Cardiac fibroblast (primary cell): ENCODE data around the gene PCDH7.

ENCODE experiments used
- DNase-seq, 2 donors: peaks; one replicate each; pipeline versions ENCODE4 v3.0.0 to v3.0.0-alpha.2; 2010; ENCODE audit warnings: low read depth in 2 of 2
- H3K4me3 ChIP-seq, 2 donors: replicated peaks in 1 of 2; 1 replicate in 1 of 2; 2 replicates in 1 of 2; pipeline ENCODE4 v1.5.1; 2011; ENCODE audit warnings: low read depth in 2 of 2, low read length in 2 of 2, mild to moderate bottlenecking in 2 of 2, moderate library complexity in 1 of 2
- TF ChIP-seq, protein P1 (sequence below): IDR thresholded peaks from one replicate; pipeline ENCODE4 v1.5.1; 2011; ENCODE audit warnings: low read depth, mild to moderate bottlenecking, low read length, inconsistent platforms

Gene PCDH7

DNA sequence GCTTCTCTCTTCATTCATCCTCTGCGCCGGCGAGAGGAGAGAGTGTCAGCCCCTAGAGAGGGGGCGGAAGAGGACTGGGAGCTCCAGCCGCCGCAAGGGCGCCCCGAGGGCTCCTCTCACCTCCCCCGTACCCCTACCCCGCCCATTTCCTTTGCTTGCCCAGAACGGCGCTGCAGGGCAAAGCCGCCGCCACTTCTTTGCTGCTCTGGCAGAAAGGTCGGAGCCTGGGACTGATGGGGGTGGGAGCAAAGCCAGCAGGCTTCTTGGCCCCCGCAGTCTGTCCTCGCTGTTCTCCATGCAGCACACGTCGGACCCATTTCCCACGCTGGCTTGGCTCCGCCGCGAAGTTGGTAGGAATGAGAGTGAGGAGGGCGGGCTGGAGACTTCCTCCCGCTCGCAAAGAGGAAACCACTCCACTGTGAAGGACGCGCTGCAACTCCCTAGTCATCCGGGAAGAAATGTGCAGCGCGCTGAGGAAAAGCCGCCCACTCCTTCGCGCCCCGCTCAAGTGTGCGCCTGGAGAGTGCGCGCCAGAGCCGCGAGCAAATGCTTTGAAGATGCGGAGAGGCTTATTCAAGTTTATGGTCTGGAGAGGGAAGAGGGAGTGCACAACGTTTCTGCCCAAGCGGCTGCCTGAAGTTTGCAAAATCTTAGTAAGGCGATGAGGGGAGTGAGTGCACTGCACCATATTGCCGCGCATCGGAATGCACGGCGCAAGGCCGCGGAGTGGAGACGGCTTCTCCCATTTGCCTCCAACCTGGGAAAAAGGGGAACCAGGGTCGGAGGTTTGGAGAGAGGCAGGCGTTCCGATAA is 2.8 kb upstream of the PCDH7 start:
- peak overlapping the region; percentile 60 to 61 for H3K4me3 ChIP-seq
- peak; percentile 64 to 72 for DNase-seq
- TF ChIP-seq, protein P1, sequence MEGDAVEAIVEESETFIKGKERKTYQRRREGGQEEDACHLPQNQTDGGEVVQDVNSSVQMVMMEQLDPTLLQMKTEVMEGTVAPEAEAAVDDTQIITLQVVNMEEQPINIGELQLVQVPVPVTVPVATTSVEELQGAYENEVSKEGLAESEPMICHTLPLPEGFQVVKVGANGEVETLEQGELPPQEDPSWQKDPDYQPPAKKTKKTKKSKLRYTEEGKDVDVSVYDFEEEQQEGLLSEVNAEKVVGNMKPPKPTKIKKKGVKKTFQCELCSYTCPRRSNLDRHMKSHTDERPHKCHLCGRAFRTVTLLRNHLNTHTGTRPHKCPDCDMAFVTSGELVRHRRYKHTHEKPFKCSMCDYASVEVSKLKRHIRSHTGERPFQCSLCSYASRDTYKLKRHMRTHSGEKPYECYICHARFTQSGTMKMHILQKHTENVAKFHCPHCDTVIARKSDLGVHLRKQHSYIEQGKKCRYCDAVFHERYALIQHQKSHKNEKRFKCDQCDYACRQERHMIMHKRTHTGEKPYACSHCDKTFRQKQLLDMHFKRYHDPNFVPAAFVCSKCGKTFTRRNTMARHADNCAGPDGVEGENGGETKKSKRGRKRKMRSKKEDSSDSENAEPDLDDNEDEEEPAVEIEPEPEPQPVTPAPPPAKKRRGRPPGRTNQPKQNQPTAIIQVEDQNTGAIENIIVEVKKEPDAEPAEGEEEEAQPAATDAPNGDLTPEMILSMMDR, result no peak

DNA sequence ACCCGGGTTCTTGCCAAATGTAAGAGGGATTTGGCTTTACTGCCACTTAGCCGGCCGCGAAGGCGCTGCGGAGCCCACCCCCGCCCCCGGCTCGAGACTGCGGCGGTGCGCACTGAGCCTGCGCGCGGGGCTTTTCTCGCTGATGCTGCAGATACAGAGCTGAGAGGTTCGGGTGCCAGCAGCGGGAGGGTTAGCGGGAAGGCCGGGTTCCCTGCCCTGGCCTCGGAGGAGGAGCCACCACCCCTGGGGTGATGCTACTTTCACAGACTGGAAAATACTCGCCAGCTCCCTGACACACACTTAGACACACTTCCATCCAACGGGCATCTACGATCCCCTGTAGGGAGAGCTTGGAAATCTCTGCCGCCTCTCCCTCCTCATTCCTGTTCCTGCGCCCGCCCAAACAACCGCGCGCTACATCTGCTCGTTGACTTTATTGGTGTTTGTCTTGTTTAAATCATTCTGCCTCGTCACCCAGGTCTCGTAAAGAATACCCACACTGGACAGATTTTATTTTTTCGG is 2.1 kb upstream of the PCDH7 start:
- peak overlapping the region; percentile 60 to 61 for H3K4me3 ChIP-seq
- TF ChIP-seq, protein P1, result no peak
- peak in 1 of 2 donors; percentile 50 for DNase-seq

DNA sequence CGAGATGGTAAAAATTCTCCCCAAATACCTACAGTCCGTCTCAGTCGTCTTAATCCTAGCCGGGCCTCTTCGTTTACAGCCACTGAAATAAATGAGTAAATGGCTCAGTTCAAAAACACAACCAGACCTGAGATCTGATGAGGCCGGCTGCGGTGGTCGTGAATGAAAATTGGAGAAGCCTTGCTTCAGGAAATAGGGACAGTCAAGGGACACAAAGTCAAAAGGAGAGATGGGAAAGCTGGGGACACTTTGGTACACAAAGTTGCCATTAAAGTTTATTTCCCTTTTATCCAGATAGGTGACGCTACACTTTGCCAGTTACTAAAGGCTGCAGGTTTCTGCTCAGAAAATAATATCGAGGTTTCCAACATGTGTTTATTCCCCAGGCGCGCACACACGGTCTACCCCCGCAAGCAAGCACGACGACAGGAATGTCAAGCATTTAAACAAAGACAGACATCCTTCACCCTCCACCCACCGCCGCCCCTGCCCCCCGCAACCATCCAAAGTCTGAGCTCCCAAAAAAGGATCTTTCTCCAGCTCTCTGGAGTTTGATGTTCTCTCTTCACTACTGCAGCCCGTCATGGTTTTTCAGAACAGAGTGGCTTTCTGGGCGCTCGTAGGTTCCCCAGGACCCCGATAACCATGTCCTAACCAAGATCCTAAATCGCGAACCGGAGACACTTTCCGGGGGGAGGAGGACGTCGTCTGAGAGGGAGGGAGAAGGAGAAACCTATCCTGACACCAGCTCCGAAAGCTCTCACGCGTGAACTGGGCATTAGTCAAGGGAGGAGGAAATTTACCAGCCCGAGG is 1.3 kb upstream of the PCDH7 start:
- peak overlapping the region; percentile 61 to 71 for H3K4me3 ChIP-seq
- TF ChIP-seq, protein P1, result peak; percentile 20
- DNase-seq, result peak; percentile 30 to 33

DNA sequence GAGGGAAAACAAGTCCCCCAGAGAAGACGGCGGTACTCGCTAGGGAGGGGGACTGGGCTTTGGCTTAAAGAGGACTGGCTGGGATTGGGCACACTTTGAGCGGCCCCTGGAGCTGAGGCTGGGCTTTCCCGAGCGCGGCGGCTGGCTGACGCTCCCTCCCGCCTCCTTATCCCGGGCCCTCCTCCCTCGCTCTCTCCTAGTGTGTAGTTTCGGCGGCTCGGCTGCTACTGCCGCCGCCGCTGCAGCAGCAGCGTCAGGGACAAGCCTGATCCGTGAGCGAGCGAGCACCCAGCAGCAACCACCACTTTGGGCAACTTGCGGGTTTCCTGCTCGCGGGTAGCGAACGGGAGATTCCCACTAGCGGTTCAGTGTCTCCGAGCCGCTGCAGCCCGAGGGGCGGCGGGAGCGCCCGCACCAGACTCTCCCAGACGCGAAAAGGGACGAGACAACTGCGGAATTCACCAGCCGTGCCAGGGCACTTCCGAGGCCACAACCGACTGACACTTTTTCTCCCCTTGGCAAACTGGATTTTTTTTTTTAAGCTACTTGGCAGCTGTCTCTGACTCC is 632 bp upstream of the PCDH7 start:
- TF ChIP-seq, protein P1, result no peak
- DNase-seq, result peak; percentile 54 to 74
- H3K4me3 ChIP-seq, result peak overlapping the region; percentile 61 to 71

DNA sequence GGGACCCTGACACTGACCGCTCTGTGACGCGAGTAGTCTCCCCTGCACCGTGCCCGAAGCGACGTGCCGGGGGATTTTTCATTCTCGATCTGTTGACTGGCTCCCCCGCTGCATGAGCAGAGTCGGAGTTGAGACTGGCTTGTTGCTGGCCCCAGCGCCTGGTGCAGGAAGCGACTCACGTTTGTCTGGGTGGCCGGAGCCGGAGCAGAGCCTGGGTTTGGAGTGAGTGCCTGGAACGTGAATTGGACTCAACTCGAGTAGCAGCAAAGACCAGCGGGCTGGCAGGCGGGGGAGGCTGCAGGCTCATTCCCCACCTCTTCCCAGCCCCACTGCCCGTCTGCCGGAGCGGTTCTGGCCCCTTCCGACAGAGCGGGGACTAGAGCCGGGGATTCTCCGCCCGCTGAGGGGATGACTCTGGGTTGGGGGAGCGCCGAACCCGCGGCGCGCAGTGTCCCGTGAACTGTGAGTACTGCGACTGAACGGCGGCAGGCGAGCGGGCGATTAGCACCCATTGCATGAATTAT is 554 bp downstream of the PCDH7 start:
- peak overlapping the region; percentile 61 to 71 for H3K4me3 ChIP-seq
- peak; percentile 48 to 50 for DNase-seq
- TF ChIP-seq, protein P1, result no peak
